T-helper 9 cell (primary cell): ENCODE measurements around the gene LRRC3B.

Experiments
- DNase-seq: peaks from one replicate; pipeline ENCODE4 v3.0.0-alpha.2; 2020

The LRRC3B gene

DNA sequence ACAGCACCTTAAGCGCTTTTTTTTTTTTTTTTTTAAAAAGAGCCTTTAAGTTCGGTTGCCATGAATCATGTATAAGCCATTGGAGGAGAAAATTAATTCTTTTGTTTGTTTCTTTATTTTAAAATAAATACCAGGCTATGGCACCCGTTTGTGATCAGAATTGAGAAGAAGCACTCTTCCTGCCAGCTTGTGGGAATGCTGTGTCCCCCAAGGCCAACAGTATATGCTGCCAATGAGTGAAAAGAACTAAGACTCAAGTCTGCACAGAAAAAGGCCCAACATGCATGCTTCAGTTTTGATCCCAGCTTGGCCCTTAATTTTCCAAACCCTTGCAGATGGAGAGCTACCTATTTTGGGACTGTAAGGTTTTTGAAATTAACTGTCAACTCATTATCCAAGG lies 90.5 kb downstream of the LRRC3B start:
- DNase-seq, result no peak

DNA sequence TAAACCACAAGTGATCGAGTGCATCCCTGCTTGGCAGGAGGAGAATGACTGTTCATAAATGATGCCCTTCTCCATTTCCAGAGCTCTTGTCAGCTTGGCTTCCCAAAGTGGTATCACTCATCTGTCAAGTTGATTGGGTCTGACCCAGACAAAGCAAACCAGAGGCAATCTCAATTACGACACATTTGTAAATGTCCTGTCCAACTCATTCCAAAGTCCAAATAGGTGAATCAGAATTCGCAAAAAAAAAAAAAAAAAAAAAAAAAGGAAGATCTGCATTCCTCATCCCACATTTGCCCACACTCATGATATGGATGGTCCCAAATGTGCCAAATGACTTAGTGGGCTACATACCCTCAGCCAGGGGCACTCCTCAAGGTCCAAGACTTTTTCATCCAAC lies 91.9 kb downstream of the LRRC3B start:
- no peak for DNase-seq

DNA sequence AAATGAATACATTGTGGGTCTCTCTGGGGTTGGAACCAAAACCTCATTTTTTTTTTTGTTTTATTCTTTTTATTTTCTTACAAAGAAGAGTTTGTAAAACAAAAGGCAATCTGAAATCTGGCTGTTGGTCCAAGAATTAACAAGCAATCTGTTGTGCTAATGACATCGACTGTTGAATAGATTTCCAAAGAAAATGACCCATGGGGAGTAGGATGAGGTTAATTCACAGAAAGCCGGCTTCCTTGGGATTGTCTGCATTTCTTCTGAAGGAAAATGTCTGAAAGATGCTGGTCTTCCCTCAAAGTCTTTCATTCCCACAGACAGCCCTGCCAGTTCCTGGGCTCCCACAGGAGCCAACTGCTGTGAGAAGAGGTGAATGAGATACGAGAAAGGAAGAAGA lies 92.9 kb downstream of the LRRC3B start:
- no peak for DNase-seq

DNA sequence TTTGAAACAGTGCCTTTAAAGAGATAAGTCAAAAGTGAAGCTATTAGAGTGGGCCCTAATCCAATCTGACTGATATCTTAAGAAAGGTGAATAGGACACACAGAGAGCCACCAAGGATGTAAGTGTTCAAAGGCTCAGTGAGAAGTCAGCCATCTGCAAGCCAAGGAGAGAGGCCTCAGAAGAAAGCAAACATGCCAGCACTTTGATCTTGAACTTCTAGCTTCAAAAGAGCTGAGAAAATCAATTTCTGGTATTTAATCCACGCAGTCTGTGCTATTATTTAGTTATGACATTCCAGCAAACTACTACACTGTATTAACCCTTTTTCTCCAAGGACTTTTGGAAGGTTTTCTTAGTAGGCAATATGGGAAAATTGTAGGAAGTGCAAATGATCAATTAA lies 95.7 kb downstream of the LRRC3B start:
- no peak for DNase-seq

DNA sequence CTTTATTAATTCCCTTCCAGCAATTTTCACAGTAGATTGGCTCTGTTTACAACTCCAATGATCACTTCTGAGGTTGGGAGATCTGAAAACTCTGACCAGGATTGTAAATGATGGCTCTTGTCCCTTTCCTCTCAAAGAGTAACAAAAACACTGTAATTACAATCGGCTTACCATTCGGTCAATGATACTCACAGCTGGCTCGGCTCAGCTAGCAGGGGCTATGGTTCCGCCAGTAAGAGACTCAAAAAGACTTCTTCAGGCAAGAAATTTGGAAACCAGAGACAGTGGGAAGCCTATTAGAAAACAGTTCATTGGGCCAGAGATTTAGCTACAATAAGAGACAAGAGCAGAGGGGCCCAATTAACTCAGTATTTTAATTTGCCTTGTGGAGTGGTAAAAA lies 96.6 kb downstream of the LRRC3B start:
- DNase-seq, result no peak

DNA sequence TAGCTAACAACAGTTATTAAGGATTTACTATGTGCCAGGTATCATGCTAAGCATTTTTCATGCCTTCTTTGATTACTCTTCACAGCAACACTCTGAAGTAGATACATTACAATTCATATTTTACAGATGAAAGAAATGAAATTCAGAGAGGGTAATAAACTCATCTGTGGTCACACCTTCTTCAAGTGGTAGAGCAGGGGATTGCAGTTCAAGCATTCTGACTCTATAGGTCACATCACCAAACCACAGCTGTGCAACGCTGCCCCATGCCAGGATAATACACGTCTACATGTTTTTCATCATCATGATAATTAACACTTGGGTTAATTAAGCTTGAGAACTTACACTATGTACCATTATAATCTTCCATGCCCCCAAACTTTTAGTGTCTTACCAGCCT lies 98.5 kb downstream of the LRRC3B start:
- no peak for DNase-seq

DNA sequence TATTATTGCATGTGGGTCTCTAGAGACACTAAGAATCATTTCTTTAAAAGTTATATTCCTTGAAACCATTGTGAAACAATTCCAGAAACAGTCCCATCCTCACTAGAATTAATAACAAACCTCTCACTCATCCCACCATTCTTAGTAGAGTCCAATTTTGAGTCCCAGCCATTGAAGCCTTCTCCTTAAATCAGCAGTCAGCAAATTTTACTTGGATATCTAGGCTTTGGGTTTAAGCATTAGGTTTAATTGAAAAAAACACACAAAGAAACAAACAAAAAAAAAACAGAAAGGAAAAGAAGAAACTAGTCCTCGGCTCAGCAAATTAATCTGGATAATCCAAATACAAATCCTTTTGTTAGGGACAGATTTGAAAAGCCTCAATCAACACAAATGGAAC lies 109.3 kb downstream of the LRRC3B start:
- no peak for DNase-seq

DNA sequence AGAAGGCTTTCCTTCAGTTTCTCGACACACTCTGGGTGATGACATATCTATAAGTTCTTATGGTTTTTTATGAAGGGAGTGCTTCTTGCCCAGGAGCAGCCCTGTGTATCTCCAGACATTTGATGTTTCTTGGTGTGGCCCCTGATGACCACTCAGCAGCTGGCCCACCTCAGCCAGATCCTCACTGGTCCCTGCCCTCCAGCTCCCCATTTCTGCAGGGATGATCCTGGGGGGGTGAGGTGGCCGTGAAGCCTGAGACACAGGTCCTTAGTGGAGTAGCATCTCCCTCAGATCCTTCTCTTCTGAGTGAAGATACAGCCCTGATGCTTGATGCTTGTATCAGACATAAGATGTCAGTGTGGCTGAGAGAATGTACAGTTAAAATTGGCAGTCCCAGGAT lies 127.7 kb downstream of the LRRC3B start:
- no peak for DNase-seq

GRCh38 chr3:26752466-26752865 lies 129.9 kb downstream of the LRRC3B start:
- DNase-seq, result no peak

DNA sequence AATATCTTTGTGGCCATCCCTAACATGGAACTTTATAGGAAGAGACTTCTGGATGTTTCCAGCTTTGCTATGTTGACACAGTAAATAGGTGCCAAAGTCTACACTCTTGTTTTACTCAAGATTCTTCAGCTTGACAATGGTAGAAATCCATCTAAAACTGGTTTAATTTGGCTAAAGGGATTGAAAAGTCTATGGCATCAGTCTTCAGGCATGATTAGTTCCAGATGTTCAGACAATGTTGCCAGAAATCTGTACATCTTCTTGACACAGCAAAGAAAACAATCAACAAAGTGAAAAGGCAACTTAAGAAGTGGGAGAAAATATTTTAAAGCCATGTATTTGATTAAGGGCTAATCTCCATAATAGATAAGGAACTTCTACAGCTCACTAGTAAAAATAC lies 130.5 kb downstream of the LRRC3B start:
- DNase-seq, result no peak

GRCh38 chr3:26757978-26758377 lies 135.4 kb downstream of the LRRC3B start:
- DNase-seq, result no peak
